ELF-1 (cell line): ENCODE data around the gene ISCU.
A peak's percentile ranks its signal among the peaks of the same experiment; 100 is the strongest.

Experiments
- DNase-seq: peaks from one replicate; pipeline ENCODE4 v3.0.0-alpha.2; 2016; ENCODE audit warnings: low read depth, low spot score

The ISCU gene

DNA sequence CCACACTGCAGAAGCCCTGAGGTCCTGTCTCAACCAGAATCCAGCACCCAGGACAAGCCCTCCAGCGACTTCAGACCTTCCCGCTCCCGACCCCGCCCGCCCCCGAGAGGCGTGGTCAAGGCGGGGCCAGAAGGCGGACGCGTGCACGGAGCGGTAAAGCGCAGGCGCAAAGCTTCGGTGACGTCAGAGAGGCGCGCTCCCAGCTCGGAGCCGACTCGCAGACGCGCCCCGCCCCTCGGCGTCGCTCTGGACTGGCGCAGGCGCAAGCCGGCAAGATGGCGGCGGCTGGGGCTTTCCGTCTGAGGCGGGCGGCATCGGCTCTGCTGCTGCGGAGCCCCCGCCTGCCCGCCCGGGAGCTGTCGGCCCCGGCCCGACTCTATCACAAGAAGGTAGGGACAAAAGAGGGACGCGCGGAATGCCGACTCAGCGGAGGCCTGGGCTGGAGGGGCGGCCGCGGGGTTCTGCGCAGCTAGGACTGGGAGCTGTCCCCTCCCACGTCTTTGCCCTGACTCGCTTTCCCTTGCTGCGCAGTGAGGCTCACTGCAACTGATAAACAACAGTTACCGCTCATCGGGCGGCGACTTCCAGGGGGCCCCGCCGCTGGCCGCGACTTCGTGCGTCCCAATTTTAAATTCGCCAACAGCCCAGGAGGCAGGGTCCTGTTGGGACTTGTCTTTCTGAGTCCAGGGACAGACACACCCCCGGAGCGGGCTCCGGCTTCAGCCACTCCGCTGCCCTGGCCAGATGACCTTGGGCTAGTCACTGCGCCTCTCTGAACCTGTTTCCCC lies at the start of gene ISCU:
Gene ISCU (plus strand): TSS at position 249 of the 788 bp plus-strand sequence. CDS start 27 bp downstream, at position 276.
- DNase-seq, result peak; percentile 99

- no peak for DNase-seq
These were observed 47.9 kb upstream of the ISCU start for GRCh38 chr12:108514468-108514972.

DNA sequence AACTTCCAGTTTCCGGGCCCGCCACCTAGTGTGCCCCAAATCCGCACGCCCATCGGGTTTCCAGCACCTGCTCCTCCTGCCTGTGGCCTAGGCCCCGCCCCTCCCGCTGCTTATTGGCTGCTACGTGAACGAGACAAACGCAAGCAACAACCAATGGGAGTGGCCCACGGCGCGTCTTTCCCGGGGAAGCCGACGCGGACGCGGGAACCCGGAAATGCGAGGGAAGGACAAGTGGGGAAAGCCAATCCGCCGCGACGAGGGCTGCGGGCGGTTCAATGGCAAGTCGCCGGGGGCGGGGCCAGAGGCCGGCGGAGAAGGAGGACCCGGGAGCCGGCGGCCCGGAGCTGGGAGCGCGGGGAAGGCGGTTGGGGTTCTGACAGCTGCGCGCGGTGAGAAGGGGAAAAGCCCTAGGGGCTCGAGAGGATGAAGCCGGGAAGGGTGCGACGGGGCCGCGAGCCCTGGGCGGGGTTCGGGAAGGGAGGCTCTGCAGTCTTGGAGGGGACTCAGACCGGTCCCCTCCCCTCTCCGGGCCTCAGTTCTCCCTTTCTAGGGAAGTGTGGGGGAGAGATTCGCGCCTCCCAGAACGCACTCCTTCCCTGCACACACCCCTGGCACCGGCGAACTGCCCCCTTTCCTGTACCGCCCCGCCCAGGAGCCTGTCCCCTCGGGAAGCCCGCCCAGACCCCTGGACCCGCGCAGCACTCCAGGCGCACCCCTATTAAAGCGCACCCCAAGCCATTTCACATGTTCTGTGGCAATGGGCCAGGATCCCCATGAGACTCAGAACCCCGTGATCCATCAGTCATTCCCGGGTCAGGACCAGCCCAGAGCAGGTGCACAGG lies 47.2 kb upstream of the ISCU start, which contains the start of gene FICD:
Gene FICD (plus strand): TSS at position 305 of the 842 bp plus-strand sequence. CDS start 1,696 bp downstream, outside the sequence.
- DNase-seq, result peak; percentile 99

DNA sequence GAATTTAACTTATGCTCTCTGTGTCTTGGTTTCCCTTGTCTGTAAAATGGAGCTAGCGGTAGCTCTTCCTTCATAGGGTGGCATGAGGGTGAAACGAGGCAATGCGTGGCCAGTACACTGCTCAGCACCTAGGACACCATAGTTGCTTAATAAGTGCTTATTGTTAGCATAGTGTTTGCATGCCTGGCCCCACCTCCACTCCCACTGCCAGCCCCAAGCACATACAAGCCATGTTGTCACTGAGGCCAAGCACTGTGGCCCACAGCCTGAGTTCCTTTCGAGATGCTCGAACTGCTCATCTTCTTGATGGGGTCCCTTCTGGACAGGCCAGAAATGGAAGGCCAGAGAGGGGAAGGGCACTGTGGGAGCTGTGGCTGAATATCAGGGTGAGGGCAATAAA lies 46.5 kb upstream of the ISCU start:
- DNase-seq, result peak; percentile 25

- DNase-seq, result peak; percentile 27
These were observed 45.7 kb upstream of the ISCU start for GRCh38 chr12:108516511-108517275.

DNA sequence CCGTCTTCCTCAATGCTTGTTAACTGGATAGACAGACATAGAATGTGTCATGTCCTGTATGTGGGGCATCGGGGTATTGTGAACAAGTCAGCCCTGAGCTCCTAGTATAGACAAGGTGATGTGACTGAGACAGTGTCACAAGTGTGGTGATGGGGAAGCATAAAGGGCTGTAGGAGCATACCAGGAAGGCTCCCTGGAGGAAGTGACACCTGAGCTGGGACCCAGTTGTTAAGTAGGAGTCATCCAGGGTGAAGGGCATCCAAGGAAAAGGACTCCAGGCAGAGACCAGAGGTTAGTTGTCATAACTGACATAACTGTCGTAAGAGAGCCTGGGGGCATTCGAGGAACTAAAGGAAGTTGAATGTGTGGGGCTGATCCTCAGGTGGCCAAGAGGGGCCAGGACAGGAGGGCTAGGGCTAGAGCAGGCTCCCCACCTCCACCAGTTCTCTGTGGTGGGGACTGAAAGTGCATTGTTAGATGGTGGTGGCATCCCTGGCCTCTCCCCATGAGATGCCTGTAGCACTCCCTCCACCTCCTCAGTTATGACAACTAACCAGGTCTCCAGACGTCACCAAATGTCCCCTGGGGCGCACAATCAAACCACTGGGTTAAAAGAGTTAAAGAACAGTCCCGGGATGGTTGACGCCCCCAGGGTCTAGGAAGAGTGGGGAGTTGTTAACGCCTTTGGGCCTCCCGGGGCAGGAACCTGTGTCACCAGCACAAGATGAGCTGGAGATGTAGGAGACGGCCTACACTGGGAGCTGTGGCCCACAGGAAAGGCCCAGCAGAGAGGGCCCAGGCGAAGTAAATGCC lies 44.9 kb upstream of the ISCU start:
- peak; percentile 30 for DNase-seq

GRCh38 chr12:108518101-108518715 lies 44.2 kb upstream of the ISCU start:
- no peak for DNase-seq

DNA sequence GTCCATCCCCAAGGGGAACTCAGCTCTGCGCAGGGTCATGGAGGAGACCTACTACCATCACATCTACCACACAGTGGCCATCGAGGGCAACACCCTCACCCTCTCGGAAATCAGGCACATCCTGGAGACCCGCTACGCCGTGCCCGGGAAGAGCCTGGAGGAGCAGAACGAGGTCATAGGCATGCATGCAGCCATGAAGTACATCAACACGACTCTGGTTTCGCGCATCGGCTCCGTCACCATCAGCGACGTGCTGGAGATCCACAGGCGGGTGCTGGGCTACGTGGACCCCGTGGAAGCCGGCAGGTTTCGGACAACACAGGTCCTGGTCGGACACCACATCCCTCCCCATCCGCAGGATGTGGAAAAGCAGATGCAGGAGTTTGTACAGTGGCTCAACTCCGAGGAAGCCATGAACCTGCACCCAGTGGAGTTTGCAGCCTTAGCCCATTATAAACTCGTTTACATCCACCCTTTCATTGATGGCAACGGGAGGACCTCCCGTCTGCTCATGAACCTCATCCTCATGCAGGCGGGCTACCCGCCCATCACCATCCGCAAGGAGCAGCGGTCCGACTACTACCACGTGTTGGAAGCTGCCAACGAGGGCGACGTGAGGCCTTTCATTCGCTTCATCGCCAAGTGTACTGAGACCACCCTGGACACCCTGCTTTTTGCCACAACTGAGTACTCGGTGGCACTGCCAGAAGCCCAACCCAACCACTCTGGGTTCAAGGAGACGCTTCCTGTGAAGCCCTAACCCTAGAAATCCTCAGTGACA lies 43.5 kb upstream of the ISCU start:
- no peak for DNase-seq

GRCh38 chr12:108519558-108519957 lies 42.8 kb upstream of the ISCU start:
- peak; percentile 39 for DNase-seq

DNA sequence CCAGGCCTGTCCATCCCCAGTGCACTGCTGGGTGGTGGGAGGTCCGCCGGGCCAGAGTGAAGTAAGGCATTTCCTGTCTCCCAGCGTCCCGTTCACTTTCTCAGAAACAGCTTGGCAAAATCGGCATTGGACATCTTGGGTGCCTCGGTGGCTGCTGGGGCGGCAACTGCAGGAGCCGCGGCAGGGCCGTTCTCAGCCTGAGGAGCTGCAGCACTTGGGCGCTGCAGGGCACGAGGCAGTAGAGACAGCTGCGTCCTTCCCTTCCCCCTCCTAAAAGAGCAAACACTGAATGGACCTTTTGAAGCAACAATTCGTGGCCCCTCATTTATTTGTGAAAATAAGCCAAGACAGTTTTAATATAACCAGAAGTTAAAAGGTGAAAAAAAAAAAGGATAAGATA lies 39.0 kb upstream of the ISCU start:
- DNase-seq, result no peak

- no peak for DNase-seq
These were observed 36.7 kb upstream of the ISCU start for GRCh38 chr12:108525681-108526080.

DNA sequence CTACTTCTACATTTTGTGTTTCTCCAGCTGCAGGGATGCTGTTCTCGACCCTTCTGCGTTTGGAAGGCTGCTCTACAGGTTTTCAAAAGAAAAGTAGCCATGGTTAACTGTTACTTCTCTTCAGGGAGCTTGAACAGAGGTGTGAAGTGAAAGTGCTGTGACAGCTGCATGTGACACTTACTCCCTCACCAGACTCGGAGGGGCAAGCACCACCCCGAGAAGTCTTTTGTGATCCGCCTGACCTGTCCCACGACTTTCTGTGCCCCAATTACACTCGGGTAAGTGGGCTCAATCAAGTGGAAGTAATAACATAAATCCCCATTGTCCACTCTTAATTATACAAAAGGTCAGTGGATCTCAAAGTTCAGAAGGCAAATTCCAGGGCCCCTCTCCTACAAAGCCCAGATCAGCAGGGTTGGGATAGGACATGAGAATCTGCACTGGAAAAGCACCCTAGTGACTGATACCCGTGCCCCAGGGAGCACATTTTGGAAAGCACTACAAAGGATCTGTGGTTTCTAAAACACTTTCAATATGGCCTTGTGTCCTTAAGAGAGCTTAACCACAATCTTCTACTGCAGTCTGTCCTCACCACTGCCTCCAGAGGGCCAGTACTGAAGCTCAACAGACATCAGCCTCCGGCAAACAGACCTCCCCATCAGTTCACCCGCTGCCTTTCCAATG lies 35.8 kb upstream of the ISCU start:
- no peak for DNase-seq

DNA sequence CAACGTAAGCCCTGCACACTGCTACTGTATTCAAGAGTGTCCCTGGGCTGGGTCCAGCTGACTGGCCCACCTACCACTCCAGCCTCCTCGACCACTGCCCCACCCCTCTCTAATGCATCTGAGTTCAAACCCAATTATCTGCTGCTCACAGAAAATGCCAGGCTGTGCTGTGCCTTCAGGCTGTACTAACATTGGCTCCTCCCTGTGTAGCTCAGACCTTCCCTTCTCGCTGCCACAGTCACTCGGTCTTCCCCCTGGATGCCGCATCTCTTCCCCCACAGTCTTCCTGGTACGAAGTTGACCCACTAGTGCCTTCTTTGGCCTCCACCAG lies 35.3 kb upstream of the ISCU start:
- peak; percentile 23 for DNase-seq

- no peak for DNase-seq
These were observed 32.2 kb upstream of the ISCU start for GRCh38 chr12:108530161-108530560.

DNA sequence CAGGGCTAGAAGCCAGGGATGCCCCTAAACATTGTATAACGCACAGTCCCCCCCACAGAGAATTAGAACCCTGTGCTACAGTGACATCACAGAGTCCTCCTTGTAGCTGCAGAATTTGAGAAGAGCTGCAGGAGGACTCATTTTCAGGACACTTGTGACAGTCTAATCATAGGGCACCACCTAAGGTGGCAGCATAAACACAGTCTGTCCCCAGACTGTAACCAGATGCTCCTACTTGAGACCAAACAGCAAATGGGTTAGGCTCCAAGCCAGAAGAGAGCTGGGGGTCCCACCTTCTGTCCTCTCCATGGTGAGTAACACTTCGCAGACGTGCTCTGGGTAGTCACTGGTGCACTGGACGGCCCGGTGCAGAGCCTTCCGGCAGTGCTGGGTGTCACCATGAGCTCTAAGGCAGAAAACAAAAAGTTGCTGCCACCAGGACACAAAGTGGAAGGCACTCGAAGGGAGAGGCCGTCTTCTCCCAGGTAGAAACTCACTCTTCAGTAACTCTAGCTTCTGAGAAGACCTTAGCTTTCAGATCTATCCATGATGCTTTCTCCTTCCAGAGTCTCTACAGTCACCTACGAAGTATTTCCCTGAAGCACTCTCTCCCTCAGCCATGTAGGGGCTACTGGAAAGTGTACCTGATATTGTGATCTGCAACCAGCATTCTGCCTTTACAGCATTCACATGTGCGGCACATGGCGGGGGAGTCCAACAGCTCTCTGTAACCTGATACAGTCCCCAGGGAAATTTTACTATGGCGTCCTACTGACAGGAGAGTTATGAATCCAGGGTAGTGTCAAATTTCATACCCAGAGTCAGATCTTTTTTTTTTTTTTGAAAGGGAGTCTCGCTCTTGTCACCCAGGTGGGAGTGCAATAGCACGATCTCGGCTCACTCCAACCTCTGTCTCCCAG lies 30.2 kb upstream of the ISCU start:
- DNase-seq, result no peak

GRCh38 chr12:108538146-108538545 lies 24.2 kb upstream of the ISCU start:
- DNase-seq, result no peak

DNA sequence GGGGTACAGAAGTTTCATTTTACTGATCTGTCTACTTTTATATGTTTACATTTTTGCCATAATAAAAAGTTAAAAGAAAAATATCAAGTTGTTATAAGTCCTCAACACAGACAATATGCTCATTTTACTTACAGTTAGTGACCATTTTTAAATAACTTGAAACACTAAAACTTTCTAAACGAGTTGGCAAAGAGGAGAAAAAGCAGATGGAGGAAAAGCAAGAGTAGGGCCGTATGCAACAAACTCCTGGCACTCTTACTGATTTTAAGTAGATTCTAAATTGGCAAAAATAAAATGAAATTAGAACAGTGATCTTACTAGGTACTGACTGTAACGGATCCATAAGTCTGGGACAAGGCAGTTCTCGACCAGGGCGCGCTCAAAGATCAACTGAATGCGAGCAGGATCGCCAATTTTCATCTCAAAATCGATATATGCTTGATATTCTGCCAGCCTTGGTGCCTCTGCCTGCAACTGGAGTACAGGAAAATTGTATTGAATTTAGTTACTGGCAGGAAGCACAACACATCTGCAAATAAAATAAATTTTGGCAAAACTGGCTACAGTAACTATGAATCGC lies 23.7 kb upstream of the ISCU start:
- DNase-seq, result no peak

DNA sequence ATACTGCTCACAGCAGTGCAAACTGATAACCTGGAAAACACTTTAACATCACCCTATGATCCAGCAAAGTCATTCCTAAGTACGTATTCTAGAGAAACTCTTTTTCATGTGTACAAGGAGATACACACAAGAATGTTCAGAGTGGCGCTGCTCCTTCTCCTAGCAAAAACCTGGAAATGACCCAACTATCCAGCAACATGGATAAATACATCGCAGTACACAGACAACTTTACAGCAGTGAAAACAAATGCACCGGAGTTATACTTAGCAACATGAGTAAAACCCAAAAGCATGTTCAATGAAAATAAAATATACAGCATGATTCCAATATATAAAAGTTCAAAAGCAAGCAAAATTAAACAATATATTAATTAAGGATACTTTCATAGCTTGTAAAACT lies 20.1 kb upstream of the ISCU start:
- no peak for DNase-seq
